Measurements from ENCODE around the gene EDN2. TPM values are rescaled to one million over a fixed set of nuclear protein-coding genes. Genes with fewer than 3 reads are reported as not detected.
A peak's percentile ranks its signal among the peaks of the same experiment; 100 is the strongest.

Gene EDN2
- total RNA-seq, 4 donors from 2014 or later = 2.3 to 10.2 (median 8.3) TPM

DNA sequence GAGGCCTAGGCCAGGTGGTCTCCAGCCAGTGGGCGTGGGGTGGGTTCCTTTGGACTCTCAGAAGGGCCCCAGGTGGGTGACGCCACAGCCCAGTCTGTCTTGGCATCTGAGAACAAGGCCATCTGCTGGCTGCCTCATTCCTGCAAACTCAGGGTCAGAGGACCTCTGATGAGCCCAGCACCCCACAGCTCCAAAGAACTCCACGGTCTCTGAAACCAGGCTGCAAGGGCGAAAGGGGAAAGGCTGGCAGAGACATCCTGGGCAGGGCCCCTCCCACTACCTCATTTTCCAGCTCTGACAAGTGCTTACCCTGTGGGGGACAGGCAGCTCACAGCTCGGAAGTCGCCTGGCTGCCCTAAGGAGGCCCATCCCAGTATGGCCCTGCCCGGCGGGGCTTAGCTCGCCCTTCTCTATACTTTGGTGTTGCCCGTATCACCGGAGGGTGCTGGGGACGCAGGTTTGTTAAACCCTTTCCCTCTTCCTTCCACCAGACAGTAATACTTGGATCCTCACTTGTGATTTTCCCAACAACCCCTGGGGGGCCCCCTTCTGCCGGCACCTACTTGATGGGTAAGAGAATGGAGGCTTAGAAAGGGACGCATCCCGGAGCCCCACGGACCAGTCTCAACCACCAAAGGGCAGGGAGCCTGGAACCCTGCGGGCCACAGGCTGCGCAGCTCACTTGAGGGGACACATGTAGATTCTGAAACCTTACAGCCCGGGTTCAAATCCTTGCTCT, 10.9 kb upstream of the EDN2 start:
- Histone ChIP-seq H3K36me3 (no peaks in the 10 kb centered on the region), H3K4me1 (peaks cover 52% of the 10 kb centered on the region), H3K4me3 (peak overlapping the region; percentile 36), H3K9me3 (no peaks in the 10 kb centered on the region), H3K27me3 (no peaks in the 10 kb centered on the region), H3K27ac (peak overlapping the region; percentile 39)
- TF ChIP-seq, protein P1, sequence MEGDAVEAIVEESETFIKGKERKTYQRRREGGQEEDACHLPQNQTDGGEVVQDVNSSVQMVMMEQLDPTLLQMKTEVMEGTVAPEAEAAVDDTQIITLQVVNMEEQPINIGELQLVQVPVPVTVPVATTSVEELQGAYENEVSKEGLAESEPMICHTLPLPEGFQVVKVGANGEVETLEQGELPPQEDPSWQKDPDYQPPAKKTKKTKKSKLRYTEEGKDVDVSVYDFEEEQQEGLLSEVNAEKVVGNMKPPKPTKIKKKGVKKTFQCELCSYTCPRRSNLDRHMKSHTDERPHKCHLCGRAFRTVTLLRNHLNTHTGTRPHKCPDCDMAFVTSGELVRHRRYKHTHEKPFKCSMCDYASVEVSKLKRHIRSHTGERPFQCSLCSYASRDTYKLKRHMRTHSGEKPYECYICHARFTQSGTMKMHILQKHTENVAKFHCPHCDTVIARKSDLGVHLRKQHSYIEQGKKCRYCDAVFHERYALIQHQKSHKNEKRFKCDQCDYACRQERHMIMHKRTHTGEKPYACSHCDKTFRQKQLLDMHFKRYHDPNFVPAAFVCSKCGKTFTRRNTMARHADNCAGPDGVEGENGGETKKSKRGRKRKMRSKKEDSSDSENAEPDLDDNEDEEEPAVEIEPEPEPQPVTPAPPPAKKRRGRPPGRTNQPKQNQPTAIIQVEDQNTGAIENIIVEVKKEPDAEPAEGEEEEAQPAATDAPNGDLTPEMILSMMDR (IDR thresholded peaks at IDR 0.05) = peak in 1 of 2 donors; percentile 18
- TF ChIP-seq POLR2AphosphoS5 (IDR thresholded peaks at IDR 0.05) = no peak
- DNase-seq (ENCODE audit: low spot score in 2 of 2) = no peak
- WGBS = 71% methylated on average over 9 of the region's 19 CpGs

DNA sequence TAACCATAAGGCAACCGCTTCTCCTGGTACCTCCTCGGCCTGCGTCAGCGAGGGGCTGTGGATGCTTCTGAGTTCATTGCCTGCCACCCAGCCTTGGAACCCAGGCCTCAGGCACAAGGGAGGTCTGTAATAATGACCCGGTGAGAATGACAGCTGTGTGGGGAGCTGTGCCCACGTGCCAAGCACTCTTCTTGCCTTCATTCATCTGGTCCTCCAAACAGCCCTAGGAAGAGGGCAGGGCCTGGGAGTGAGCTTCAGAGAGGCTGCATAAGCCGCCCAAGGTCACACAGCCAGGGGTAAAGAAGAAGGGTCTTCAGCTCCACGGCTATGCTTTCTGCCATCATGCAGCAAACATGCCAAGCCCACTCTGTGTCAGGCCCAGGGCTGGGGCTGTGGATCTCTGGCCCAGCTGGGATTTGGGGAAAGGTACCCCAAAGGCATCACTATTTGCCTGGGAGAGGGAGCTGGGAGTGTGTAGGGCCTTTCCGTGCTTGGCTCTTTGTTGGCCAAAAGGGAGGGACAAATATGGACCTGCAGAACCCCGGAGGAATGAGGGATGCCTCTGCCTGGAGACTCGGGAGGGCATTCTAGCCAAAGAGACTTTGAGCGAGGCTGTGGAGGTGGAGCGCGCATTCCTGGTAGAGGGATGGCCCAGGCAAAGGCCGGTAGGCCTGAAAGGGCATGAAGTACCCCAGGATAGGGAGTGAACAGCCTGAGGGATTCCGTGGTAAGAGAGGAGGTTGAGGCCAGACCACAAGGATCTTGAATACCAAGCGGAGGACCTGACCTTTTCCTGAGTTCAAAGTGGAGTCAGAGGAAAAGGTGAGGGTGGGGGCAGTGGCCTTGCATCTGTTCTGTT, 10.1 kb upstream of the EDN2 start:
- DNase-seq (ENCODE audit: low spot score in 2 of 2) = no peak
- Histone ChIP-seq H3K27ac (no peak overlapping the region), H3K4me3 (no peak overlapping the region), H3K4me1 (peaks cover 44% of the 10 kb centered on the region), H3K36me3 (no peaks in the 10 kb centered on the region), H3K9me3 (no peaks in the 10 kb centered on the region), H3K27me3 (no peaks in the 10 kb centered on the region)
- WGBS = 78% methylated on average over 12 of the region's 17 CpGs
- TF ChIP-seq POLR2AphosphoS5 (IDR thresholded peaks at IDR 0.05) (no peak), EP300 (IDR thresholded peaks at IDR 0.05) (no peak), POLR2A (IDR thresholded peaks at IDR 0.05) (no peak)
- TF ChIP-seq, protein P1 (IDR thresholded peaks at IDR 0.05) = no peak

DNA sequence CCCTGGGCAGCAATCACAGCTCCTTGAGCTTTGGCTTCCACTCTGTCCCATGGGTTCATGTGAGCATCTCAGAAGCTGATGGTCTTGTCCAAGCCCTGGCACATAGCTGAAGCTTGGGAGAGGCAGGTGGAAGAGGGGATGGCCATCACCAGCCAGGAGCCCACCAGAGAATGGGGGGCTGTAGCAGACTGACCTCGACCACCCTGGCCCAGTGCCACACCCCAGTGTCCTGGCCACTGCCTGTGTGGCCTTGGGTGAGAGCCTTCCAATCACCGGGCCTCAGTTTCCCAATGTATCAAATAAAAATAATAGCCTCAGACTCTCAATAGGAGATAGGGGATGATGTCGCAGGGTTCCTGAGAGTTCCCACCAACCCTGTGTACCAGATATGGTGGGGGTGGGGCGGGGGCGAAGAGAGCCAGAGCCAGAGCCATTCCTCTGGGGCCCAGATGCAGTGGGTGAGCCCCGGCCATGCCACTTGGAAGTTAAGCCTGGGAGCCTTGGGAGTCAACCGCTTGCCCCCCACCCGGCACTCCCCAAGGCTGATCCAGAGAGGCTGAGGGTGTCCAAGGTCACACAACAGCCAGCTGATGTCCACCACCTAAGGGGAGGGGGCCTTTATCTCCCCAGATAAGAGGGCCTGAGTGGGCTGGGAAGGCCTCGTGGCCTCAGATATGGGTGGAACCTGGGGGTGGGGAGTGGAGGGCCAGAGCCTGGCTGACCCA, 9.3 kb upstream of the EDN2 start:
- H3K27ac ChIP-seq = no peak overlapping the region
- no peak overlapping the region for H3K4me3 ChIP-seq
- DNase-seq (ENCODE audit: low spot score in 2 of 2) = no peak
- peaks cover 36% of the 10 kb centered on the region for H3K4me1 ChIP-seq
- H3K36me3 ChIP-seq = no peaks in the 10 kb centered on the region
- 96% methylated on average over 8 of the region's 9 CpGs for WGBS
- no peaks in the 10 kb centered on the region for H3K27me3 ChIP-seq
- no peaks in the 10 kb centered on the region for H3K9me3 ChIP-seq
- TF ChIP-seq, protein P1 (IDR thresholded peaks at IDR 0.05) = no peak
- no peak for TF ChIP-seq POLR2A (IDR thresholded peaks at IDR 0.05)
- no peak for TF ChIP-seq POLR2AphosphoS5 (IDR thresholded peaks at IDR 0.05)
- no peak for TF ChIP-seq EP300 (IDR thresholded peaks at IDR 0.05)

DNA sequence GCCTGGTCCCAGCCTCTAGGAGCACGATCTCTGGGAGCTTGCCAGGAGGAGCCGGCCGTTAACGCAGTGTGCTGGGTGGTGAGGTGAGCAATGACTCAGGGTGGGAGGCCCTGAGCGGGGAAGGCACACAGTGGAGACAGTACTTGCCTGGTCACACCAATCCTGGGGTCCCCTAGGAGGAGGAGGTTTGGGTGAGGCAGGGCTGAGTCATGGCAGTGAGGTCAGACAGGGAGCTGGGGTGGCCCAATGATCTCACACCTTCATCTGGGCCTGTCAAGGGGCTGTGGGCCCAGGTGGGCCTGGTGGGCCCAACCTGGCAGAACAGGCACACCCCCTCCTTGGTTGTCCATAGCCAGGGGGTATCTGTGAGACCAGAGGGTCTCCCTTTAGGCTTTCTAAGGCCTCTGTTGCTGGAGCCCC, 8.6 kb upstream of the EDN2 start:
- Histone ChIP-seq H3K4me3 (no peak overlapping the region), H3K4me1 (peaks cover 30% of the 10 kb centered on the region), H3K9me3 (no peaks in the 10 kb centered on the region), H3K27ac (no peak overlapping the region), H3K36me3 (no peaks in the 10 kb centered on the region), H3K27me3 (no peaks in the 10 kb centered on the region)
- no peak for DNase-seq (ENCODE audit: low spot score in 2 of 2)
- TF ChIP-seq POLR2AphosphoS5 (IDR thresholded peaks at IDR 0.05) (no peak), EP300 (IDR thresholded peaks at IDR 0.05) (no peak), POLR2A (IDR thresholded peaks at IDR 0.05) (no peak)
- TF ChIP-seq, protein P1 (IDR thresholded peaks at IDR 0.05) = no peak
- WGBS = 50% methylated on average over 2 of the region's 5 CpGs

Data from suprapubic skin (tissue), 4 donors.